Aorta (tissue), 5 donors: ENCODE results near the gene TXNRD2. TPM values are rescaled to one million over a fixed set of nuclear protein-coding genes. Genes with fewer than 3 reads are reported as not detected.
"Not testable (repeated sequence)": the region's sequence is repeated elsewhere in the genome, so short reads cannot be mapped to it uniquely, and the experiment has no call there.

ENCODE experiments used
- ATAC-seq: fragments of 200-7000 bp; cut with Tn5 transposase; one replicate; pipeline ENCODE4 v1.9.1; 2022; ENCODE audit warnings: moderate library complexity; ENCODE audit not compliant: low FRiP score
- DNase-seq, 2 donors: peaks; one replicate each; pipeline ENCODE4 v3.0.0-alpha.2; 2020
- H3K27ac ChIP-seq, 2 donors: one replicate each; pipeline ENCODE4 v1.5.1; 2013; ENCODE audit warnings: low read length in 2 of 2, mild to moderate bottlenecking in 2 of 2, moderate library complexity in 2 of 2, control low read depth in 1 of 2, inconsistent platforms in 1 of 2, low read depth in 1 of 2
- H3K27me3 ChIP-seq, 2 donors: one replicate each; pipeline ENCODE4 v1.6.1; 2013; ENCODE audit warnings: control low read depth in 1 of 2, low read length in 1 of 2, mild to moderate bottlenecking in 1 of 2, moderate library complexity in 1 of 2; ENCODE audit not compliant: insufficient read depth in 2 of 2, control insufficient read depth in 1 of 2
- H3K36me3 ChIP-seq, 2 donors: one replicate each; pipeline ENCODE4 v1.6.1; 2013; ENCODE audit warnings: control low read depth in 1 of 2, low read length in 1 of 2, mild to moderate bottlenecking in 1 of 2; ENCODE audit not compliant: insufficient read depth in 2 of 2, control insufficient read depth in 1 of 2
- H3K4me1 ChIP-seq, 2 donors: one replicate each; pipeline ENCODE4 v1.6.1; 2013; ENCODE audit warnings: low read length in 2 of 2, control low read depth in 1 of 2, mild to moderate bottlenecking in 1 of 2, moderate library complexity in 1 of 2; ENCODE audit not compliant: insufficient read depth in 2 of 2, control insufficient read depth in 1 of 2
- H3K4me3 ChIP-seq, 2 donors: one replicate each; pipeline ENCODE4 v1.5.1; 2013; ENCODE audit warnings: low read length in 2 of 2, control low read depth in 1 of 2, mild to moderate bottlenecking in 1 of 2
- H3K9me3 ChIP-seq: one replicate; pipeline ENCODE4 v1.6.1; 2013; ENCODE audit warnings: mild to moderate bottlenecking, low read length; ENCODE audit not compliant: control insufficient read depth
- WGBS, 2 donors: extraction: QIAGEN DNeasy Blood & Tissue Kit; methylation state at CpG; one replicate each; pipeline ENCODE4 v1.1.7; 2013; 5-methylcytosine and 5-hydroxymethylcytosine counted together
- intact Hi-C, 2 donors: fragments of 100-400 bp; cut with DNase I; formaldehyde crosslinking; loops; one replicate each; pipeline versions ENCODE4 v1.14.2 to v1.15.0; 2022
- polyA plus RNA-seq, 2 donors: library from polyadenylated mRNA; stranded (reverse); fragments of 200-250 nt; gene quantifications; one replicate each; pipeline ENCODE4 v1.2.3, GENCODE V29; 2013
- total RNA-seq, 2 donors: library from RNA; stranded (reverse); fragmentation: NEBNext Ultra II Directional; extraction: Animal tissue kit (Norgen Biotek cat#: 25700); gene quantifications; one replicate each; pipeline ENCODE4 v1.2.1, GENCODE V29; 2021
- donor health status: healthy with polysubstance abuse.
- donor health status: Bipolar disorder and iron deficiency.
- donor health status: DM: no; HTN: no; CAD: no.
- donor health status: DM: no; HTN: no; CAD: no.
- donor health status: DM: yes; HTN: yes; CAD: no.

TXNRD2 gene
- total and polyA plus RNA-seq, 4 donors: 13.3 to 59.0 (median 25.2) TPM

DNA sequence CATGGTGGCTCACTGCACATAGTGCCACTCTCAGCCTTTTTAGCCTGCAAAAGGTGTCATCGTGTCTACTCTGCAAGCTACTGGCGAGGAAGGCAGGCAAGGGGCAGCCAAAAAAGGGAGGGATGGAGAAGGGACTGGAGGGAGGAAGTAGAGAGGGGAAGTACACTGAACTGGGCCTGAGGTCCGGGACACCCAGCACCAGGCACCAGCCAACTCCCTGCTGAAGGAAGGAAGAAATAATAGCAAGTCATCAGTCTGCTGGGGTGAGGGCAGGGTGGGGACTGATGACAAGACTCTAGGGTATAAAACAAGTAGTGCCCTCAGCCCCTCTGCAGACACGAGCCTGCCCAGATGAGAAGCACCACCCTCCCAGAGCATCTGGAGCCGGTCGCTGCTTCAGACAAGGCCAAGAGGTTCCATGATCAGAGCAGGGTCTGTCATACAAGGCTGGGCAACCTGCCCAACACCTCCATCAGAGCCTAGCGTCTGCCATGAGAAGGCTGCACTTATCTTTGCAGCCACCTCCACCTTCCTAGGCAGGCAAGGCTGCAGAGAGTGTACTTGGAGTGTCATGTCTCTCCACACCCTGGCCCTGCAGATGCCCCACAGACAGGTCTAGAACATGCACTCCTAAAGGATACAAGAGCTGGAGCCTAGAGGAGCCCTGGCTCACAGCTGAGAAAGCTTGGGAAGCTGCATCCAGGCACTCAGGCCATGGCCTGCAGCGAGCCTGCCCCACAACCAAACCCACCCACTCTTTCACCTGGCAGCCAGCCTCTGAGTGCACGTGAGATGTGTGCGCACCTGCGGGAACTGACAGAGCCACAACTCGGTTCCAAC, 9.0 kb downstream of the TXNRD2 start:
- intact Hi-C loops: no loop called here

DNA sequence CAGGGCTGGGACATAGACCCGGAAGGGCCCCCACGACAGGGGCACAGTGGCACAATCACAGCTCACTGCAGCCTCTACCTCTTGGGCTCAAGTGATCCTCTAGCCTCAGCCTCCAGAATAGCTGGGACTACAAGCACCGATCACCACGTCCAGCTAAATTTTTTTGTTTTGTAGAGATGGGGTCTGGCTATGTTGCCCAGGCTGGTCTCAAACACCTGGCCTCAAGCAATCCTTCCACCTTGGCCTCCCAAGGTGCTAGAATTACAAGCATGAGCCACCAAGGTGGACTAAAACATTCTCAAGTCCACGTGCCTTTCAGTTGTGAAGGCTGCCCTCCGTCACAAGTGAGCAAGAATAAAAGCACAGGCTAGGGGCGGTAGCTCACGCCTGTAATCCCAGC, 10.1 kb downstream of the TXNRD2 start:
- Histone ChIP-seq H3K36me3 (no peaks in the 10 kb centered on the region), H3K9me3 (no peaks in the 10 kb centered on the region), H3K27ac (no peak overlapping the region), H3K27me3 (no peaks in the 10 kb centered on the region), H3K4me3 (no peak overlapping the region), H3K4me1 (no peaks in the 10 kb centered on the region)
- no peak for ATAC-seq
- intact Hi-C loops: no loop called here
- peak in 1 of 2 donors; percentile 25 for DNase-seq
- 94 to 95% methylated on average over 8 of the region's 8 CpGs for WGBS, 2 donors

More for the DNA sequence above, 9.0 kb downstream of the TXNRD2 start:
- Histone ChIP-seq H3K27me3 (no peaks in the 10 kb centered on the region), H3K4me3 (no peak overlapping the region), H3K27ac (no peak overlapping the region), H3K36me3 (no peaks in the 10 kb centered on the region), H3K4me1 (no peaks in the 10 kb centered on the region), H3K9me3 (no peaks in the 10 kb centered on the region)
- ATAC-seq (peak; percentile 38), DNase-seq (peak; percentile 65 to 67)
- 81 to 82% methylated on average over 12 of the region's 12 CpGs for WGBS, 2 donors

DNA sequence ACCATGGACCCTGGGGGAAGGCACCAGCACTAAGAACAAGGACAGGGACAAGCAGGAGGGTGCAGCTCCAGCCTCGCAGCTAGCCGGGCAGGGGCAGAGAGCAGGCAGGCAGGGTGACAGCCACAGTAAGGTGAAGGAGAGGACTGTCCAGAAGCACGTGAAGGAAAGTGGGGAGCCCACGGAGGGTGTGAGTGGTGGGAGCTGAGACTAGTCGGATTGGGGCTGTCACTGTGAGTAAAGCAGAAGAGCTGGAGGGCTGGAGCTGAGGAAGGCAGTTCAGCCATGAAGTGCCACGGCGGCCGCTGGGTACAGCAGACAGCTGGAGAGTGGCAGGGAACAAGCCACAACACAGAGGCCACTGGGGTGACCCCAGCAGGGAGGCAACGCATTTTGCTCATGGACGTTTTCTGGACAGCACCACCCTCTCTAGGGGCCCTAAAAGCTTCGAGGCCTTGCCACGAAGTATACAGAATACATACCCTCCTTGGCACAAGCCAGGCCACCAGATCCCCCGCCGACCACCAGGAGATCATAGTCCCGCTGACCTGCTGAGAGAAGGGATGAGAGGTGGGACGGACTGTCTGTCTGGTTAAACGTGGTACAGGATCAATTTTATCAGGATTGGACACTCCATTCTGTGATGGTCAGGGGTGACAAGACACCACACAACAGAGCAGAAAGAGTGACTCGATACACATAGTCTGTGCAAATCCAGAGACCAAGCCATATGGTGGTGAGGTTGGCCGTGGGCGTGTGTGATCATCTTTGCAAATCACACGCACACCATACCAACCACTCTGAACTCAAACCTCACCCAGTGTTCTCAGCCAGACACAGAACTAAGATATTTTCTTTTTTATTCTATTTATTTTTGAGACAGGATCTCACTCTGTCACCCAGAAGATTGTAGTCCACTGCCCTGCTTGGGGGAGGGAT, 10.8 kb downstream of the TXNRD2 start:
- H3K27ac ChIP-seq: no peak overlapping the region
- DNase-seq: peak in 1 of 2 donors; percentile 51
- H3K4me3 ChIP-seq: no peak overlapping the region
- WGBS, 2 donors: 90% methylated on average over 21 of the region's 21 CpGs
- no peaks in the 10 kb centered on the region for H3K4me1 ChIP-seq
- no peaks in the 10 kb centered on the region for H3K9me3 ChIP-seq
- no peaks in the 10 kb centered on the region for H3K36me3 ChIP-seq
- ATAC-seq: no peak
- H3K27me3 ChIP-seq: no peaks in the 10 kb centered on the region
- intact Hi-C loops: no loop called here

DNA sequence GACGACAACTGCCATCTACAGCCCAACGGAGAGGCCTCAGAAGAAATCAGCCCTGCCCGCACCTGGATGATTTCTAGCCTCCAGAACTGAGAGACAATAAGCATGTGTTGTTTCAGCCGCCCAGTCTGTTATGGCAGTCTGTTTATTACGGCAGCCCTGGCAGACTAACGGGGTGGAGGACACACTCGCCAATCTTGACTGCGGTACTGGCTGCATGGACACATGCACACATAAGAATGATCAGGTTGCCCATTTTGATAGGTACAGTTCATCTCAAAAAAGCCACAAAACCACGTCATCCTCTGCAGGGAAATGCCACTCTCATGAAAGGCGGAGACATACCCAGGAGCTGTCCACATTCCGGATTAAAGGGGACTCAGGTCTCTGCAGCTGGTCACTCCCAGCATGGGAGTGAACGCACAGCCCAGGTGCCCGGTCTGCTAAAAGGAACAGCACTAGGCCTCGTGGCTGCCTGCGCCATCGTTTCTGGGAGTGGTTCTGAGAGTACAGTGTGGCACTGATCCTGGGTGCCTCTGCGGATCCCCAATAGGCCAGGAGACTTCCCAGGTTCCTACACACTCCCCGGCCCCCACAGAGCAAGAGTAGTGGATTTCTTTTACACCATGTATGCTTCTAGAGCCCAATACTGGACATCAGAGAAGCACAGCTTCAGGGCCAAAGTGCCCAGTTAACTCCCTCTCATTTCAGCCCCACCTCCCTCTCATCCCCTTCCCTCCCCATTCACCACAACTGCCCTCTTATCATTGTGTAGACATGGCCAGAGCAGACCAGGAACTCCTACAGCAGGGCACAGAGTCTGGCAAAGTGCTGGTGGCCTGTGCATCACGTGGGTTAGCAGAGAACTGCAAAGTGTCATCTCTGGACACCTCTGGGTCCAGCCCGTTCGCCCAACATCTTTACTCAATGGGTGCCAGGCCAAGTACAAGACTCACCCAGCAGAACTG, 11.8 kb downstream of the TXNRD2 start:
- H3K27me3 ChIP-seq: no peaks in the 10 kb centered on the region
- peak in 1 of 2 donors; percentile 61 for DNase-seq
- no peak overlapping the region for H3K27ac ChIP-seq
- ATAC-seq: no peak
- H3K4me1 ChIP-seq: no peaks in the 10 kb centered on the region
- H3K9me3 ChIP-seq: no peaks in the 10 kb centered on the region
- no peak overlapping the region for H3K4me3 ChIP-seq
- no peaks in the 10 kb centered on the region for H3K36me3 ChIP-seq
- WGBS, 2 donors: 91% methylated on average over 21 of the region's 21 CpGs
- intact Hi-C loops: no loop called here

DNA sequence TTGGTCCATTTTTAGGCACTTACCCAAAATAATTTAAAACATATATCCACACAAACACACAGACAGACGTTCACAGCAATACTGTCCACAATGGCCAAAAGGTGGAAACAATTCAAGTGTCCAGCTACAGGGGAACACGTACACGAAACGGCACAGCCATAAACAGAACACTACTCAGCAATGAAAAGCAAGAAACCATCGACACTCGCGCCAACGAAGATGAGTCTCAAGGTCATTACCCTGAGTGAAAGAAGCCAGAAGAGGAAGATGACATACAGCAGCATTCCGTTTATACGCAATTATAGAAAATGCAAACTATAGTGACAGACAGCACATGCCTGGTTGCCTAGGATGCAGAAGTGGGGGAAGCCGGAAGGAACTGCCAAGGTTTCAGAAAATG, 13.4 kb downstream of the TXNRD2 start:
- ATAC-seq: no peak

DNA sequence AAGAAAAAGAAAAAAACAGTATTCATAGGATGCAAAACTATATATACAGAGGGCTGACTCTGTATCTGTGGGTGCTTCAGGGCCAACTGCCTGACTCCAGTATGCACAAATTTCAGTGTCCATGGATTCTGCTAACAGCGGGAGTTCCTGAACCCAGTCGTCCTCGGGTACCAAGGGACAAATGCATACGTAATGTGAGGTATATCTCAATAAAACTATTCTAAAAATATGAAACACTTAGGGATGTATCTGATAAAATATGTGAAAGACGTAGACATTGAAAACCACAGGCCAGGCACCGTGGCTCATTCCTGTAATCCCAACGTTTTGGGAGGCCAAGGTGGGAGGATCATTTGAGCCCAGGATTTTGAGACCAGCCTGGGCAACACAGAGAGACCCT, 13.9 kb downstream of the TXNRD2 start:
- H3K4me3 ChIP-seq: no peak overlapping the region
- H3K4me1 ChIP-seq: no peaks in the 10 kb centered on the region
- no peaks in the 10 kb centered on the region for H3K36me3 ChIP-seq
- no peaks in the 10 kb centered on the region for H3K27me3 ChIP-seq
- WGBS, 2 donors: 86 to 87% methylated on average over 7 of the region's 7 CpGs
- no peak overlapping the region for H3K27ac ChIP-seq
- ATAC-seq (no peak), DNase-seq (no peak)
- intact Hi-C loops: no loop called here
- no peaks in the 10 kb centered on the region for H3K9me3 ChIP-seq

More for the DNA sequence above, 13.4 kb downstream of the TXNRD2 start:
- intact Hi-C loops: no loop called here
- Histone ChIP-seq H3K27me3 (no peaks in the 10 kb centered on the region), H3K9me3 (no peaks in the 10 kb centered on the region), H3K4me3 (no peak overlapping the region), H3K36me3 (no peaks in the 10 kb centered on the region), H3K27ac (no peak overlapping the region), H3K4me1 (no peaks in the 10 kb centered on the region)
- 90 to 92% methylated on average over 11 of the region's 11 CpGs for WGBS, 2 donors
- DNase-seq: no peak

DNA sequence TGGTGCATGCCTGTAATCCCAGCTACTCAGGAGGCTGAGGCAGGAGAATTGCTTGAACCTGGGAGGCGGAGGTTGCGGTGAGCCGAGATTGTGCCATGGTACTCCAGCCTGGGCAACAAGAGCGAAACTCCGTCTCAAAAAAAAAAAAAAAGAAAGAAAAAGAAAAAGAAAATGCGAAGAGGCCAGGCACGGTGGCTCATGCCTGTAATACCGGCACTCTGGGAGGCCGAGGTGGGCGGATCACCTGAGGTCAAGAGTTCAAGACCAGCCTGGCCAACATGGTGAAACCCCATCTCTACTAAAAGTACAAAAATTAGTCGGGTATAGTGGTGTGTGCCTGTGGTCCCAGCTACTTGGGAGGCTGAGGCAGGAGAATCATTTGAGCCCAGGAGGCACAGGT, 15.6 kb downstream of the TXNRD2 start:
- 88 to 94% methylated on average over 6 to 11 of the region's 11 CpGs for WGBS, 2 donors

DNA sequence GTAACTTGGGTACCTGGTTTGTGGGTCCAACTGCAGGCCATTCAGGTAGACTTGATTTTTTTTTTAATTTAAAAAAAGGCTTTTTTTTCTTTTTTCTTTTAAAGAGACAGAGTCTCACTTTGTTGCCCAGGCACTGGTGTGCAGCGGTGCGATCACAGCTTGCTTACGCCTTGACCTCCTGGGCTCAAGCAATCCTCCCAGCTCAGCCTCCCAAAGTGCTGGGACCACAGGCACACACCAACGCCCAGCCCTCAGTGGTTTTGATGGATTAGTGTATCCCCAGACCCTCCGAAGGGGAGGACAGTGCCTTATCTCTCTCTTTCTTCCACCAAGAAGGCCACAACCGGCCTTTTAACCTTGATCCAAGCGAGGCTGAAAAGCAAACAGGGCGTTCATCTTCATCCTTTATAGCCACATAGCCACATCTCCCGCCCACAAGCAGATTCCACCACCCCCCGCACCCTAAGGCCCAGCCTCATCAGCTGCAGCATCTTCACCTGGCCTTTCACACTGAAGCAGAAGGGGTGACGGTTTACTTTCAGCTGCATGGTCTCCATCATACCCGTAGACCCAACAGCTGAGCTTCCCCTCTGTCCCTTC, 17.6 kb downstream of the TXNRD2 start:
- Histone ChIP-seq H3K27me3 (no peaks in the 10 kb centered on the region), H3K36me3 (no peaks in the 10 kb centered on the region), H3K4me3 (no peak overlapping the region), H3K27ac (no peak overlapping the region), H3K9me3 (no peaks in the 10 kb centered on the region), H3K4me1 (no peaks in the 10 kb centered on the region)
- intact Hi-C loops: no loop called here
- DNase-seq: peak in 1 of 2 donors; percentile 28
- WGBS, 2 donors: 93 to 98% methylated on average over 12 of the region's 12 CpGs
- ATAC-seq: no peak

More for the DNA sequence above, 15.6 kb downstream of the TXNRD2 start:
- DNase-seq, intact Hi-C loops, H3K9me3 ChIP-seq, H3K4me3 ChIP-seq, ATAC-seq, H3K36me3 ChIP-seq, H3K27me3 ChIP-seq, H3K27ac ChIP-seq, H3K4me1 ChIP-seq: not testable (repeated sequence)
